Keratinocyte (primary cell): ENCODE results near the gene NECTIN1.

Source experiments
- CTCF ChIP-seq, 3 experiments: IDR thresholded peaks in 1 of 3; conservative IDR thresholded peaks in 1 of 3; optimal IDR thresholded peaks in 1 of 3; 2 replicates in 2 of 3; 3 replicates in 1 of 3; pipeline versions ENCODE3 to v1.5.1; 2011; ENCODE audit warnings: low read length in 3 of 3, mild to moderate bottlenecking in 3 of 3, moderate library complexity in 2 of 3, control low read depth in 1 of 3, inconsistent platforms in 1 of 3; ENCODE audit not compliant: insufficient read depth in 2 of 3; ENCODE audit errors: extremely low read depth in 1 of 3
- EZH2 ChIP-seq: IDR thresholded peaks from one replicate; pipeline ENCODE4 v1.6.1; 2012; ENCODE audit warnings: inconsistent platforms, mild to moderate bottlenecking, low read length, moderate library complexity

GRCh38 chr11:119778391-119779194 lies 49.6 kb upstream of the NECTIN1 start:
- TF ChIP-seq CTCF (optimal IDR thresholded peaks at IDR 0.05 in 1 of 3, IDR thresholded peaks at IDR 0.05 in 1 of 3, conservative IDR thresholded peaks at IDR 0.05 in 1 of 3; ENCODE audit: extremely low read depth in 1 of 3, insufficient read depth in 2 of 3, low read length in 3 of 3) (no peak), EZH2 (no peak)
